AG09309 (cell line): ENCODE data around the gene SPAG16.

Experiments
- DNase-seq: peaks from one replicate; pipeline ENCODE4 v3.0.0-alpha.2; 2010; ENCODE audit warnings: low read depth
- H3K4me3 ChIP-seq: 2 replicates; pipeline ENCODE4 v1.5.1; 2011; ENCODE audit warnings: mild to moderate bottlenecking, low read depth, low read length, moderate library complexity; ENCODE audit not compliant: control insufficient read depth
- TF ChIP-seq, protein P1 (sequence below): IDR thresholded peaks from 2 replicates; pipeline ENCODE4 v1.5.1; 2011; ENCODE audit warnings: mild to moderate bottlenecking, low read depth, low read length, inconsistent platforms; ENCODE audit not compliant: insufficient read depth, control insufficient read depth; ENCODE audit errors: missing control alignments

The SPAG16 gene

DNA sequence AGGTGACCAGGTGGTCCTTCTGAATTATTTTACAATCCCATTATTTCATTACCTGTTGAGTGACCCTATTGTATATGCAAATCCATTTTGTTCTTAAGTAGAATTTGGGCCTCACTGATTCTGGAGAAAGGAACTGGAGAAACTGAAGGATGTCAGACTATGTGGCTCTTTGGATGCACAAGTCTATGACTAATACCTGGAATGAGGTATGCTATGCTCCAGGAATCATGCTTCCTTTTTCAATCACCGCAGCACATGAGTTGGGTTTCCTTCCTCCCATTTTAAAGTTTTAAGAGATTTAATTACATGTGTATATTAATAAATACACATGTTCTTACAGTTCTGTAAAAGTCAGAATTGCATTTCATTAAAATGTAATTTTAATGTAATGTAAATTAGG lies 872.7 kb downstream of the SPAG16 start:
- no peak overlapping the region for H3K4me3 ChIP-seq
- TF ChIP-seq, protein P1, sequence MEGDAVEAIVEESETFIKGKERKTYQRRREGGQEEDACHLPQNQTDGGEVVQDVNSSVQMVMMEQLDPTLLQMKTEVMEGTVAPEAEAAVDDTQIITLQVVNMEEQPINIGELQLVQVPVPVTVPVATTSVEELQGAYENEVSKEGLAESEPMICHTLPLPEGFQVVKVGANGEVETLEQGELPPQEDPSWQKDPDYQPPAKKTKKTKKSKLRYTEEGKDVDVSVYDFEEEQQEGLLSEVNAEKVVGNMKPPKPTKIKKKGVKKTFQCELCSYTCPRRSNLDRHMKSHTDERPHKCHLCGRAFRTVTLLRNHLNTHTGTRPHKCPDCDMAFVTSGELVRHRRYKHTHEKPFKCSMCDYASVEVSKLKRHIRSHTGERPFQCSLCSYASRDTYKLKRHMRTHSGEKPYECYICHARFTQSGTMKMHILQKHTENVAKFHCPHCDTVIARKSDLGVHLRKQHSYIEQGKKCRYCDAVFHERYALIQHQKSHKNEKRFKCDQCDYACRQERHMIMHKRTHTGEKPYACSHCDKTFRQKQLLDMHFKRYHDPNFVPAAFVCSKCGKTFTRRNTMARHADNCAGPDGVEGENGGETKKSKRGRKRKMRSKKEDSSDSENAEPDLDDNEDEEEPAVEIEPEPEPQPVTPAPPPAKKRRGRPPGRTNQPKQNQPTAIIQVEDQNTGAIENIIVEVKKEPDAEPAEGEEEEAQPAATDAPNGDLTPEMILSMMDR = no peak
- DNase-seq = no peak

DNA sequence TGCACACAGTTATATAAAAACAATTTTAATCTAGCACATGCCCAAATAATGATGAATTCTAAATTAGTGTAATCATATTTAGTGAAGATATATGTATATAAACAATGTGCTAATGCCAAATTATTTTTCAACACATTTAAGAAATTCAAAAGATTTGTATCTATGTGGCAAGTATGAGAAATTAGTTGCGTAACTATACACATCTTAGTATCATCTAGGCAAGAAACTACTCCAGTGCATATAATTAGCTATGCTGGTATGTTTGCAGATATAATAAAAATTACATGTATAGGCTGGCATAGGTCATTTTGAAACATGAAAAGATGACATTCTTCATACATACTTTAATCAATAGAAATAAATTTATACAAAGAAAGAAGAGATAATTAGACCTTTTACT lies 874.6 kb downstream of the SPAG16 start:
- TF ChIP-seq, protein P1 = no peak
- DNase-seq = no peak
- H3K4me3 ChIP-seq = no peak overlapping the region

DNA sequence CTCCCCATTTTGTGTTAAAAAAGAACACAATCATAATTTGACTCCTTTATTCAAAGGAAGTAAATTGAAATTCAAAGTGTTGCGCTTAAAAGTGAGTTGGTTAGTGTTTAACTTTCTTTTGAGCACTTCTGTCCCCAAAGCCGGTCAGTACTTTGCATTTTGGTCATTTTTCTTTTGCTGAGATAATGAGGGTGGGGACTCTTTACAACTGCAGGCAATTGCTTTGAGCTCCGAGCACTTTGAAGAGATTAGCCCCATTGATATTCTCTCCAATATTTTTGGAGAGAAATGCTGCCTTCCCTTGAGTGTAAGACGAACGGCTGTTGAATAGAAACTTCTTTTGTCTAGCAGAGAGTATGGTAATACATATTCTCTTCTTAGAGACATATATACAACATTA lies 885.0 kb downstream of the SPAG16 start:
- DNase-seq = no peak
- no peak overlapping the region for H3K4me3 ChIP-seq
- TF ChIP-seq, protein P1 = no peak

DNA sequence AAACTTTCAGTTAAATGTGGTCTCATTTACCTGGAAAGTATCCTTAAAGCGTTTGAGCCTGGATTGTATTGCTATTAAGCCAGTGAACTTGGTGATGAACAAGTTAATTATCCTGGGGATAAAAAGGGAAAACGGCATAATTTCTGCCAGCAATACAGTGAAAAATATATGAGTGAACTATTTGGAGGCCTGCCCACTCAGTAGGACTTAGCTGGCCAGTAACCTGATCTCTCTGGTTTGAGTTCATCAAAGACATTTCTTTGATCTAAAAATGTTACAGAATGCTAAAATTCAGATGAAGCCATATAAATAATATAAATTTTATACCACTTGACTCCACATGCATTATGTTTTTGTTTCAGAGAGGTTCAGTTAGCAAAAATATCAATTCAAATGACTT lies 885.5 kb downstream of the SPAG16 start:
- no peak overlapping the region for H3K4me3 ChIP-seq
- TF ChIP-seq, protein P1 = no peak
- DNase-seq = no peak

DNA sequence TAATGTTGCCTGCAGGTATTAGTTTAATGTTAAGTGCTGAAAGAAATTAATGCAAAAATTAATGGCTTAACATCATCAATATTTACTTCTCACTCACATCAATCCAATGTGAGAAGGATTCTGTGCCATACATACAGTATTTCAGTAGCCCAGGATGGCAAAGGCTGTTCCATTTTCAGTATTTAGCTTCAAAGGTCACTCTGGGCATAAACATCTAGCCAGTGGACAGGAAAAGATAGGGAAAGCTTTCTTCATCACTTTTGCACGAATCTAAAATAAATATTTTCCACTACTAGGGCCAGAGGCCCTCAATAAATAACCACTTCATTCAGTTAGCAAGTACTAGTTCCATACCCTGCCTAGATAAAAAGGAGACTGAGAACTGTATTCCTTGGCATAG lies 890.3 kb downstream of the SPAG16 start:
- TF ChIP-seq, protein P1 = no peak
- no peak for DNase-seq
- no peak overlapping the region for H3K4me3 ChIP-seq

DNA sequence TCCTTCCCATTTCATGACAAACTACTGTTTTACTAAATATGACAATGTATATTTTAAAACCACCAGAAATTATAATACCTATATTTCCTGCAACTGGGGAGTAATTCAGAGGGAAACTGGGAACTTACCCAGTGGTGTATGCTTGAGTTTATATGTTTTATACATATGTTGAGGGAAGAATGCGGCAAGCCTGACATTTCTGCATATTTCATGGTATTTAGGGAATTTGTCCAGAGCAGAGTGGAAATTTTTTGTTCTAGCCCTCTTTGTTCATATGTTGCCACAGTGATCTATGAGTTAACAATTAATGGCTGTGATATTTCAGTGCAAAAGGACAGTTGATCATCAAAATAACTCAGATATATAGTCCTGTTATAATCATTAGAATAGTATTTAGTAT lies 895.8 kb downstream of the SPAG16 start:
- no peak for DNase-seq
- H3K4me3 ChIP-seq = no peak overlapping the region
- TF ChIP-seq, protein P1 = no peak

DNA sequence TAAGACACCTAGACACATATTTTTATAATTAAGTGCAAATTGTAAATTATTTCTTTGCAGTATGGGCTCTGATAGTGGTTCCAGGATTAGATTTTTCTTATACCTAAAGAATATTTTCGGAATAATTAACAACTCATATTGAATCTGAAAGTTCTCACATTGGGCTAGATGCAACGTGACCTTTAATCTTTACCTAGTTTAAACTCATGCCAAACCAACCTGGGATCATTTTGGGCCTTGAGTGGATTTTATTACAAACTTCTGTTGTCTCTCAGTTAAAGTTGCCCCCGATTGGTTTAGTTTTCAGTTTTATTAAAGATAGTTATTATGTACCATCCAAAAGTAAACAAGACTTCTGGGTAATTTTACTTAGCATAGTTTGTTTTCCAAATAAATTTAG lies 896.4 kb downstream of the SPAG16 start:
- TF ChIP-seq, protein P1 = no peak
- DNase-seq = no peak
- H3K4me3 ChIP-seq = no peak overlapping the region
